CD4-positive, alpha-beta T cell (primary cell): ENCODE data around the gene CDK17. TPM values are rescaled to one million over a fixed set of nuclear protein-coding genes. Genes with fewer than 3 reads are reported as not detected.
A peak's percentile ranks its signal among the peaks of the same experiment; 100 is the strongest.
"Not testable (repeated sequence)": the region's sequence is repeated elsewhere in the genome, so short reads cannot be mapped to it uniquely, and the experiment has no call there.

Experiments used
- ATAC-seq: fragments of 200-7000 bp; cut with Tn5 transposase; one replicate; pipeline ENCODE4 v1.10.0; 2022; ENCODE audit warnings: mild to moderate bottlenecking; ENCODE audit not compliant: poor library complexity
- CTCF ChIA-PET: fragments of 350-600 bp; sonication (Branson Sonifier 250); formaldehyde crosslinking; loops from one replicate; lab custom pipeline; 2021; ENCODE audit warnings: antibody characterized with exemption, inconsistent platforms; lab: Charles Lee
- POLR2A ChIA-PET: fragments of 350-600 bp; sonication (Branson Sonifier 250); formaldehyde crosslinking; loops from one replicate; lab custom pipeline; 2021; ENCODE audit warnings: antibody characterized with exemption, inconsistent platforms; lab: Charles Lee
- DNase-seq, 14 experiments: peaks; one replicate each; pipeline ENCODE4 v3.0.0-alpha.2; 2013 to 2020; ENCODE audit warnings: mixed read lengths in 2 of 14
- H3K27ac ChIP-seq, 2 donors: one replicate each; pipeline versions ENCODE4 v1.5.1 to v1.7.0; 2013; ENCODE audit warnings: low read length in 2 of 2, low read depth in 1 of 2, mild to moderate bottlenecking in 1 of 2
- H3K27me3 ChIP-seq, 2 experiments: 1 replicate in 1 of 2; 2 replicates in 1 of 2; pipeline versions ENCODE4 v1.6.1 to v1.7.0; 2013; ENCODE audit warnings: low read length in 2 of 2, control low read depth in 1 of 2, mild to moderate bottlenecking in 1 of 2, moderate library complexity in 1 of 2; ENCODE audit not compliant: insufficient read depth in 2 of 2, control insufficient read depth in 1 of 2
- H3K36me3 ChIP-seq: one replicate; pipeline ENCODE4 v1.6.1; 2013; ENCODE audit warnings: low read length, control low read depth; ENCODE audit not compliant: insufficient read depth
- H3K4me1 ChIP-seq: one replicate; pipeline ENCODE4 v1.6.1; 2013; ENCODE audit warnings: low read length, control low read depth; ENCODE audit not compliant: insufficient read depth
- H3K4me3 ChIP-seq: one replicate; pipeline ENCODE4 v1.5.1; 2013; ENCODE audit warnings: mild to moderate bottlenecking, low read length, moderate library complexity
- H3K9me3 ChIP-seq, 2 experiments: 1 replicate in 1 of 2; 2 replicates in 1 of 2; pipeline versions ENCODE4 v1.6.1 to v1.7.0; 2013; ENCODE audit warnings: low read length in 2 of 2, mild to moderate bottlenecking in 2 of 2, control low read depth in 1 of 2, moderate library complexity in 1 of 2; ENCODE audit not compliant: control insufficient read depth in 1 of 2, insufficient read depth in 1 of 2
- H3K27ac Mint-ChIP-seq: one replicate; pipeline ENCODE4 v1.8.0; 2020; ENCODE audit warnings: mixed read lengths
- H3K27me3 Mint-ChIP-seq: one replicate; pipeline ENCODE4 v1.8.0; 2021; ENCODE audit warnings: mixed read lengths
- H3K36me3 Mint-ChIP-seq: one replicate; pipeline ENCODE4 v1.8.0; 2021; ENCODE audit warnings: low read depth, mixed read lengths
- H3K4me1 Mint-ChIP-seq: one replicate; pipeline ENCODE4 v1.8.0; 2021; ENCODE audit warnings: low read depth, mixed read lengths
- H3K4me3 Mint-ChIP-seq: one replicate; pipeline ENCODE4 v1.8.0; 2020; ENCODE audit warnings: mild to moderate bottlenecking, mixed read lengths
- H3K9me3 Mint-ChIP-seq: one replicate; pipeline ENCODE4 v1.8.0; 2020; ENCODE audit warnings: mixed read lengths
- intact Hi-C, 2 experiments: fragments of 100-400 bp; cut with DNase I in 1 of 2; cut with micrococcal nuclease in 1 of 2; formaldehyde crosslinking; loops; one replicate each; pipeline versions ENCODE4 v1.15.1 to v1.9.0; 2023 to 2025; cut with DNase I, micrococcal nuclease
- total RNA-seq, 174 experiments: library from RNA in 2 of 174; stranded (reverse) in 2 of 174; gene quantifications; one replicate each; pipeline ENCODE4 v1.2.3 and lab custom pipeline; 2021 to 2026
- TF ChIP-seq, protein P1 (sequence below): fragments of 200-600 bp; IDR thresholded peaks from one replicate; pipeline ENCODE4 v1.8.0; 2022; ENCODE audit warnings: antibody characterized with exemption, mild to moderate bottlenecking

Gene CDK17
- total RNA-seq, 2 experiments from 2014 or later = 112 to 113 TPM

DNA sequence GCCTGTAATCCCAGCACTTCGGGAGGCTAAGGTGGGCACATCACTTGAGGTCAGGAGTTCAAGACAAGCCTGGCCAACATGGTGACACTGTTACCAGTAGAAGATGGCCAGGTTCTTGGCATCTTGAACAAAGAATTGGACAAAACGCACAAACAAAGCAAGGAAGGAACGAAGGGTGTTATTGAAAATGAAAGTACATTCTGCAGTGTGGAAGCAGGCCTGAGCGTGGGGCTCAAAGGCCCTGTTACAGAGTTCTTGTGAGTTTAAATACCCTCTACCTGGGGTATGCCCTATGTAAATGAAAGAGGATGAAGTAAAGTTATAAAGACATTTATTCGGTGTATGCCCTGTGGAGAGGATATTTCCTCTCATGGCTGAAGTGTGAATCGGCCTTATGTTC is 20.8 kb upstream of the CDK17 start:
- peaks cover 23% of the 10 kb centered on the region for H3K4me1 Mint-ChIP-seq
- peak overlapping the region; percentile 75 for H3K4me3 Mint-ChIP-seq
- peak in 7 of 14 experiments; percentile 5 to 60 (median 23) for DNase-seq
- H3K4me3 ChIP-seq = peak overlapping the region; percentile 33
- no peaks in the 10 kb centered on the region for H3K36me3 ChIP-seq
- intact Hi-C loops = no loop called here
- ChIA-PET POLR2A (no interaction called here), CTCF (interaction anchor here (1.3 kb wide), 1 partner anchor 20 kb away, joined by 6 read pairs; no protein-coding TSS in a partner anchor)
- no peaks in the 10 kb centered on the region for H3K27me3 Mint-ChIP-seq
- ATAC-seq = peak; percentile 60
- H3K4me1 ChIP-seq = peaks cover 12% of the 10 kb centered on the region
- TF ChIP-seq, protein P1, sequence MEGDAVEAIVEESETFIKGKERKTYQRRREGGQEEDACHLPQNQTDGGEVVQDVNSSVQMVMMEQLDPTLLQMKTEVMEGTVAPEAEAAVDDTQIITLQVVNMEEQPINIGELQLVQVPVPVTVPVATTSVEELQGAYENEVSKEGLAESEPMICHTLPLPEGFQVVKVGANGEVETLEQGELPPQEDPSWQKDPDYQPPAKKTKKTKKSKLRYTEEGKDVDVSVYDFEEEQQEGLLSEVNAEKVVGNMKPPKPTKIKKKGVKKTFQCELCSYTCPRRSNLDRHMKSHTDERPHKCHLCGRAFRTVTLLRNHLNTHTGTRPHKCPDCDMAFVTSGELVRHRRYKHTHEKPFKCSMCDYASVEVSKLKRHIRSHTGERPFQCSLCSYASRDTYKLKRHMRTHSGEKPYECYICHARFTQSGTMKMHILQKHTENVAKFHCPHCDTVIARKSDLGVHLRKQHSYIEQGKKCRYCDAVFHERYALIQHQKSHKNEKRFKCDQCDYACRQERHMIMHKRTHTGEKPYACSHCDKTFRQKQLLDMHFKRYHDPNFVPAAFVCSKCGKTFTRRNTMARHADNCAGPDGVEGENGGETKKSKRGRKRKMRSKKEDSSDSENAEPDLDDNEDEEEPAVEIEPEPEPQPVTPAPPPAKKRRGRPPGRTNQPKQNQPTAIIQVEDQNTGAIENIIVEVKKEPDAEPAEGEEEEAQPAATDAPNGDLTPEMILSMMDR = no peak
- H3K27ac Mint-ChIP-seq = peak overlapping the region; percentile 81
- no peaks in the 10 kb centered on the region for H3K27me3 ChIP-seq
- H3K36me3 Mint-ChIP-seq = no peaks in the 10 kb centered on the region
- no peaks in the 10 kb centered on the region for H3K9me3 Mint-ChIP-seq
- H3K27ac ChIP-seq = no peak overlapping the region
- no peaks in the 10 kb centered on the region for H3K9me3 ChIP-seq

DNA sequence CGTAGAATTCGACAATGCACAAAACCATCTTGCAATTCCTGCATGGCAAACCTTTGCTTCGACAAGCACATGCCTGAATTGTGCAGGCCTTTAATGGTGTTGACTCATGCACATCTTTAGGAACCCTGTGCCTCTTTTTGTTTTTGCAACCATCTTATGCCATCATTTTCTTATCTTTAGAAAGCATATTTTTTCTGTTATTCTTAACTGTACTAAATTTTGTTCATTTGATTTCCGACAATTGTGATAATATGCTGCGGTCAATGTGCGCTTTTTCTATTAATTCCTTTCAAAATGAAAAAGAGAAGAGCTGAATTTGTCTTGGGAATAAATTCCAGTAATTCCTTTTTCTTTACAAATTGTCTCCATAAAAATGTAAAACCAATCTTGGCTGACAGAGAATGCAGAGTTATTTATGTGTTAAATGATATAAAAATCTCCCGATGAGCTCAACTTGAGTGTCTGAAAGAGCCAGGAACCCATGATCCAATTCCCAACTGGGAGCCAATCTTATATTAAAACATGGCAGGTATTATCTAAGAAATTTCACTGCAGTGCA is 20.1 kb upstream of the CDK17 start:
- no peaks in the 10 kb centered on the region for H3K36me3 ChIP-seq
- H3K27me3 Mint-ChIP-seq = no peaks in the 10 kb centered on the region
- H3K9me3 ChIP-seq = no peaks in the 10 kb centered on the region
- ChIA-PET POLR2A (interaction anchor here (0.6 to 1.6 kb wide), 2 partner anchors 25 to 215 kb away, joined by 4 to 7 read pairs; no protein-coding TSS in a partner anchor), CTCF (interaction anchor here (1.3 kb wide), 1 partner anchor 19 kb away, joined by 6 read pairs; no protein-coding TSS in a partner anchor)
- TF ChIP-seq, protein P1 = no peak
- ATAC-seq = no peak
- no peaks in the 10 kb centered on the region for H3K9me3 Mint-ChIP-seq
- intact Hi-C loops = no loop called here
- peaks cover 23% of the 10 kb centered on the region for H3K4me1 Mint-ChIP-seq
- H3K4me3 ChIP-seq = no peak overlapping the region
- H3K27ac ChIP-seq = no peak overlapping the region
- no peaks in the 10 kb centered on the region for H3K36me3 Mint-ChIP-seq
- H3K27me3 ChIP-seq = no peaks in the 10 kb centered on the region
- H3K27ac Mint-ChIP-seq = no peak overlapping the region
- no peak for DNase-seq
- peaks cover 12% of the 10 kb centered on the region for H3K4me1 ChIP-seq
- H3K4me3 Mint-ChIP-seq = no peak overlapping the region

DNA sequence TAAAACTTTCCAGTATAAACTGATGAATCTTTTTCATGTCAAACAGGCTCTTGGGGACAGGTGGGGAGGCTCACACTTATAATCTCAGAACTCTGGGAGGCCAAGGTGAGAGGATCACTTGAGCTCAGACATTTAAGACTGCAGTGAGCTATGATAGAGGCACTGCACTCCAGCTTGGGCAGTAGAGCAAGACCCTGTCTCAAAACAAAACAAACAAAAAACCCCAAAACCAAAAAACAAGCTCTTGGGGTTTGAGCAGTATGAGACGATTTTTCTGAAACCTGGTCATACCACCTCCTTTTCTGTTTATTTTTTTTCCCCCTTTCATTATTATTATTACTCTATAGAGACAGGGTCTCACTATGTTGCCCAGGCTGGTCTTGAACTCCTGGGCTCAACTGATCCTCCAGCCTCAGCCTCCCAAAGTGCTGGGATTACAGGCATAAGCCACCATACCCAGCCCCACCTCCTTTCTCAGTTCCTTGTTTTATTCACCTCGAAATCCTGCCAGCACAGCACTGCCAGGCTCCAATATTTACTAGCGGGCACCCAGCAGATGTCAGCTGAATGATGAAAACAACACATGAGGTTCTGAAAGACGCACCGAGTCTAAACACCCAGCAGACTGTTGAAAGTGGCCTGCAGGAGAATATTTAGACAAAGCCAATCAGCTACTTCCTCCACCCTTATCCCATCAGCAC is 19.5 kb upstream of the CDK17 start:
- no peaks in the 10 kb centered on the region for H3K27me3 Mint-ChIP-seq
- no peaks in the 10 kb centered on the region for H3K27me3 ChIP-seq
- H3K27ac ChIP-seq = no peak overlapping the region
- no peak overlapping the region for H3K27ac Mint-ChIP-seq
- peaks cover 23% of the 10 kb centered on the region for H3K4me1 Mint-ChIP-seq
- DNase-seq (no peak), ATAC-seq (no peak)
- H3K4me3 ChIP-seq = no peak overlapping the region
- H3K9me3 Mint-ChIP-seq = no peaks in the 10 kb centered on the region
- CTCF ChIA-PET = interaction anchor here (1.3 kb wide), 2 partner anchors 16 to 18 kb away, joined by 3 to 6 read pairs; no protein-coding TSS in a partner anchor
- H3K36me3 ChIP-seq = no peaks in the 10 kb centered on the region
- H3K4me1 ChIP-seq = peaks cover 12% of the 10 kb centered on the region
- no peaks in the 10 kb centered on the region for H3K9me3 ChIP-seq
- POLR2A ChIA-PET = interaction anchor here (0.6 to 1.6 kb wide), 2 partner anchors 26 to 214 kb away, joined by 4 to 7 read pairs; no protein-coding TSS in a partner anchor
- TF ChIP-seq, protein P1 = no peak
- H3K4me3 Mint-ChIP-seq = no peak overlapping the region
- H3K36me3 Mint-ChIP-seq = no peaks in the 10 kb centered on the region
- intact Hi-C loops = loop anchor here in 1 of 2 experiments (5.0 kb wide), 1 partner anchor 48 kb away; no protein-coding TSS in a partner anchor

DNA sequence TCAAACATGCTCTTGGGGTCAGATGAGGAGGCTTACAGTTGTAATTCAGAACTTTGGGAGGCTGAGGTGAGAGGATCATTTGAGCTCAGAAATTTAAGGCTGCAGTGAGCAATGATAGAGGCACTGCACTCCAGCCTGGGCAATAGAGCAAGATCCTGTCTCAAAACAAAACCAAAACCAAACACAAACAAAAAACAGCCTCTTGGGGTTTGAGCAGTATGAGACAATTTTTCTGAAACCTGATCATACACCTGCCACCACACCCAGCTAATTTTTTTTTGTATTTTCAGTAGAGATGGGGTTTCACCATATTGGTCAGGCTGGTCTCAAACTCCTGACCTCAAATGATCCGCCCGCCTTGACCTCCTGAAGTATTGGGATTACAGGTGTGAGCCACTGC is 17.4 kb upstream of the CDK17 start:
- H3K4me3 Mint-ChIP-seq, H3K27ac Mint-ChIP-seq: not testable (repeated sequence)
- POLR2A ChIA-PET = interaction anchor here (1.5 kb wide), 1 partner anchor 17 kb away, joined by 6 read pairs; the partner anchor contains the start of gene CDK17

More for the DNA sequence above, 17.4 kb upstream of the CDK17 start:
- H3K27ac ChIP-seq, H3K36me3 Mint-ChIP-seq, H3K27me3 Mint-ChIP-seq, CTCF ChIA-PET, H3K9me3 ChIP-seq, H3K4me3 ChIP-seq, H3K9me3 Mint-ChIP-seq, H3K36me3 ChIP-seq, ATAC-seq, DNase-seq, H3K27me3 ChIP-seq: not testable (repeated sequence)
- intact Hi-C loops = loop anchor here in 1 of 2 experiments (5.0 kb wide), 1 partner anchor 50 kb away; no protein-coding TSS in a partner anchor
- H3K4me1 ChIP-seq = peaks cover 12% of the 10 kb centered on the region
- peaks cover 23% of the 10 kb centered on the region for H3K4me1 Mint-ChIP-seq
